ENCODE results near the gene MYPOP. TPM values are rescaled to one million over a fixed set of nuclear protein-coding genes. Genes with fewer than 3 reads are reported as not detected.
A peak's percentile ranks its signal among the peaks of the same experiment; 100 is the strongest.

MYPOP gene
- total and polyA plus RNA-seq, 2 of the 13 experiments (the other 11 are each of a cell fraction or from before 2014, with no cell fraction given), result 2.3 to 2.7 TPM

DNA sequence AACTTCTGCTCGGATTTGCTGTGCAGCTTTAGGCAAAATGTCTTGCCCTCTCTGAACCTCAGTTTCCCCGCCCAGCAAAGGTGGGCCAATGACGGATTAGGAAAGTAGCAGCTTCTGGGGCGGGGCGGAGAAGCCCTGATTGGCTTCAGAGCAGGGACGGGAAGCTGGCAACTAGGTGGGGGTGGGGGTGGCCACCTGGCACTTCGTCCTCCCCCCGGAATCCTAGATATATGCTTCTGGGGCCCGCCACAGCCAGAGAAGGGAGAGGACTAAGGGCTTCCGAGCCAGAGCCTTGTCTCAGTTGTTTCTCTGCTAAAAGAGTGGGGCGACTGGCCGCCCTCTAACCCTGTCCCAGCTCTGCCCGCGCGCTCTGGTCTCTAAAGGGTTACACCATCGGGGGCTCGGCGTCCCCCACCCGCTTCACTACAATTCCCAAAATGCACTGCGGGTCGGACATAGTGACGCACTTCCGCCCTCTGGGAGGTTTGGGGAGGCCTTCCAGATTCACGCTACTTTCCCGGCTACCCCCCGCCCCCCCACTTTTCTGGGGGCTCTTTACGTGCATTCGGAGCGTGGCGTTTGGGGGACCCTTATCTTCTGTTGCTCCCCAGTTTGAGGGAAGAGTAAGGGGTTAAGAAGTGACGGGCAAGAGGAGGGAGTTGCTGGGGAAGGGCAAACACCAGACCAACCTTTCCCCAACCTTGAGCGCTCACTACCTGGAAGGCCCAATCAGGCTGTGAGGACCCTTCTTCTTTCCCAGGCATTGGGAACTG, 15.8 kb downstream of the MYPOP start (continued):
- TF ChIP-seq ZNF567 (CRISPR knock-in tag; IDR thresholded peaks at IDR 0.05; ENCODE audit: borderline replicate concordance) (no peak), ZNF75D (CRISPR knock-in tag; IDR thresholded peaks at IDR 0.05; ENCODE audit: borderline replicate concordance) (no peak), XRCC5 (optimal IDR thresholded peaks at IDR 0.05; ENCODE audit: low read length) (peak; percentile 30), KLF16 (CRISPR knock-in tag; IDR thresholded peaks at IDR 0.05) (peak in 1 of 2 experiments; percentile 70; a peak in 1 of 4 replicates), PATZ1 (CRISPR knock-in tag; IDR thresholded peaks at IDR 0.05) (peak; percentile 98), EHMT2 (IDR thresholded peaks at IDR 0.05; ENCODE audit: borderline replicate concordance, low read depth, low read length) (no peak), ZBTB14 (CRISPR knock-in tag; IDR thresholded peaks at IDR 0.05) (no peak), ZNF619 (CRISPR knock-in tag; IDR thresholded peaks at IDR 0.05) (0 out of 2 replicates have a peak, but pooled peaks have one; percentile 67), ZNF24 (IDR thresholded peaks at IDR 0.05) (no peak), FOXA1 (IDR thresholded peaks at IDR 0.05) (no peak), FOXA1 (CRISPR knock-in tag; IDR thresholded peaks at IDR 0.05) (no peak), NFIC (IDR thresholded peaks at IDR 0.05; ENCODE audit: low read length) (peak; percentile 28; the same call in 1 of the 2 replicates), SAFB2 (CRISPR knock-in tag; IDR thresholded peaks at IDR 0.05; ENCODE audit: borderline replicate concordance, low read depth) (no peak; the same call in 1 of the 2 replicates)
- TF ChIP-seq, protein P1, sequence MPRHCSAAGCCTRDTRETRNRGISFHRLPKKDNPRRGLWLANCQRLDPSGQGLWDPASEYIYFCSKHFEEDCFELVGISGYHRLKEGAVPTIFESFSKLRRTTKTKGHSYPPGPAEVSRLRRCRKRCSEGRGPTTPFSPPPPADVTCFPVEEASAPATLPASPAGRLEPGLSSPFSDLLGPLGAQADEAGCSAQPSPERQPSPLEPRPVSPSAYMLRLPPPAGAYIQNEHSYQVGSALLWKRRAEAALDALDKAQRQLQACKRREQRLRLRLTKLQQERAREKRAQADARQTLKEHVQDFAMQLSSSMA (CRISPR knock-in tag; IDR thresholded peaks at IDR 0.05), result no peak
- TF ChIP-seq, protein P2, sequence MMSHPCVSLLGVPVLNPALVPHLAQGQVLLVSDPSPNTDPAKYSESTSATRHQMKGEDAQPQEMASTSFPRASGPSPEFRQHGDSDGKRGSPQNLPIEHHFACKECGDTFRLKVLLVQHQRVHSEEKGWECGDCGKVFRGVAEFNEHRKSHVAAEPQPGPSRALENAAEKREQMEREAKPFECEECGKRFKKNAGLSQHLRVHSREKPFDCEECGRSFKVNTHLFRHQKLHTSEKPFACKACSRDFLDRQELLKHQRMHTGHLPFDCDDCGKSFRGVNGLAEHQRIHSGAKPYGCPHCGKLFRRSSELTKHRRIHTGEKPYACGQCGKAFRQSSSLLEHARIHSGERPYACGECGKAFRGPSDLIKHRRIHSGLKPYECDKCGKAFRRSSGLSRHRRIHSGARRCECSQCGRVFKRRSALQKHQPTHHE (CRISPR knock-in tag; IDR thresholded peaks at IDR 0.05; ENCODE audit: borderline replicate concordance), result no peak
- TF ChIP-seq, protein P3, sequence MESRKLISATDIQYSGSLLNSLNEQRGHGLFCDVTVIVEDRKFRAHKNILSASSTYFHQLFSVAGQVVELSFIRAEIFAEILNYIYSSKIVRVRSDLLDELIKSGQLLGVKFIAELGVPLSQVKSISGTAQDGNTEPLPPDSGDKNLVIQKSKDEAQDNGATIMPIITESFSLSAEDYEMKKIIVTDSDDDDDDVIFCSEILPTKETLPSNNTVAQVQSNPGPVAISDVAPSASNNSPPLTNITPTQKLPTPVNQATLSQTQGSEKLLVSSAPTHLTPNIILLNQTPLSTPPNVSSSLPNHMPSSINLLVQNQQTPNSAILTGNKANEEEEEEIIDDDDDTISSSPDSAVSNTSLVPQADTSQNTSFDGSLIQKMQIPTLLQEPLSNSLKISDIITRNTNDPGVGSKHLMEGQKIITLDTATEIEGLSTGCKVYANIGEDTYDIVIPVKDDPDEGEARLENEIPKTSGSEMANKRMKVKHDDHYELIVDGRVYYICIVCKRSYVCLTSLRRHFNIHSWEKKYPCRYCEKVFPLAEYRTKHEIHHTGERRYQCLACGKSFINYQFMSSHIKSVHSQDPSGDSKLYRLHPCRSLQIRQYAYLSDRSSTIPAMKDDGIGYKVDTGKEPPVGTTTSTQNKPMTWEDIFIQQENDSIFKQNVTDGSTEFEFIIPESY (CRISPR knock-in tag; IDR thresholded peaks at IDR 0.05), result peak; percentile 62
- TF ChIP-seq, protein P4, sequence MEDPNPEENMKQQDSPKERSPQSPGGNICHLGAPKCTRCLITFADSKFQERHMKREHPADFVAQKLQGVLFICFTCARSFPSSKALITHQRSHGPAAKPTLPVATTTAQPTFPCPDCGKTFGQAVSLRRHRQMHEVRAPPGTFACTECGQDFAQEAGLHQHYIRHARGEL (CRISPR knock-in tag; IDR thresholded peaks at IDR 0.05), result no peak
- TF ChIP-seq, protein P5, sequence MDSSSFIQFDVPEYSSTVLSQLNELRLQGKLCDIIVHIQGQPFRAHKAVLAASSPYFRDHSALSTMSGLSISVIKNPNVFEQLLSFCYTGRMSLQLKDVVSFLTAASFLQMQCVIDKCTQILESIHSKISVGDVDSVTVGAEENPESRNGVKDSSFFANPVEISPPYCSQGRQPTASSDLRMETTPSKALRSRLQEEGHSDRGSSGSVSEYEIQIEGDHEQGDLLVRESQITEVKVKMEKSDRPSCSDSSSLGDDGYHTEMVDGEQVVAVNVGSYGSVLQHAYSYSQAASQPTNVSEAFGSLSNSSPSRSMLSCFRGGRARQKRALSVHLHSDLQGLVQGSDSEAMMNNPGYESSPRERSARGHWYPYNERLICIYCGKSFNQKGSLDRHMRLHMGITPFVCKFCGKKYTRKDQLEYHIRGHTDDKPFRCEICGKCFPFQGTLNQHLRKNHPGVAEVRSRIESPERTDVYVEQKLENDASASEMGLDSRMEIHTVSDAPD (CRISPR knock-in tag; IDR thresholded peaks at IDR 0.05), result no peak
